KMS-11 (cell line): ENCODE results near the gene KCNK6.

ENCODE experiments used
- H2AFZ ChIP-seq: fragments of 200-600 bp; sonication (generic); 2 replicates; pipeline ENCODE4 v1.6.1; 2016; ENCODE audit warnings: antibody characterized with exemption, mixed run types, low read depth
- H3K27ac ChIP-seq: fragments of 200-600 bp; sonication (generic); 2 replicates; pipeline ENCODE4 v1.6.1; 2016; ENCODE audit warnings: mild to moderate bottlenecking, mixed run types
- H3K27me3 ChIP-seq: fragments of 200-600 bp; sonication (generic); 2 replicates; pipeline ENCODE4 v1.6.1; 2017; ENCODE audit warnings: mild to moderate bottlenecking, low read depth, mixed run types, moderate library complexity; ENCODE audit not compliant: insufficient read depth
- H3K36me3 ChIP-seq: fragments of 200-600 bp; sonication (generic); 2 replicates; pipeline ENCODE4 v1.6.1; 2017; ENCODE audit warnings: mild to moderate bottlenecking, mixed run types; ENCODE audit not compliant: insufficient read depth
- H3K4me1 ChIP-seq: fragments of 200-600 bp; sonication (generic); 2 replicates; pipeline ENCODE4 v1.6.1; 2016; ENCODE audit warnings: mild to moderate bottlenecking, low read depth, mixed run types; ENCODE audit not compliant: poor library complexity, severe bottlenecking
- H3K4me2 ChIP-seq: fragments of 200-600 bp; sonication (generic); 2 replicates; pipeline ENCODE4 v1.7.0; 2016; ENCODE audit warnings: mild to moderate bottlenecking, mixed run types
- H3K4me3 ChIP-seq: fragments of 200-600 bp; sonication (generic); IDR thresholded peaks from 2 replicates; pipeline ENCODE4 v1.6.1; 2017; ENCODE audit warnings: low read depth, low read length, mixed read lengths; ENCODE audit not compliant: insufficient read depth
- H3K79me2 ChIP-seq: fragments of 200-600 bp; sonication (generic); 2 replicates; pipeline ENCODE4 v1.6.1; 2016; ENCODE audit warnings: low read depth, mixed run types; ENCODE audit not compliant: insufficient read depth
- H3K9ac ChIP-seq: fragments of 200-600 bp; sonication (generic); 2 replicates; pipeline ENCODE4 v1.6.1; 2016; ENCODE audit warnings: mild to moderate bottlenecking, mixed run types
- H4K20me1 ChIP-seq: fragments of 200-600 bp; sonication (generic); 2 replicates; pipeline ENCODE4 v1.6.1; 2016; ENCODE audit warnings: mild to moderate bottlenecking, mixed run types; ENCODE audit not compliant: insufficient read depth
- TF ChIP-seq, protein P1 (sequence below): fragments of 200-600 bp; sonication (generic); conservative IDR thresholded peaks from 2 replicates; pipeline ENCODE4 v1.6.1; 2017; ENCODE audit warnings: low read depth, mild to moderate bottlenecking, antibody characterized with exemption, low read length, moderate library complexity, mixed read lengths

Gene KCNK6

DNA sequence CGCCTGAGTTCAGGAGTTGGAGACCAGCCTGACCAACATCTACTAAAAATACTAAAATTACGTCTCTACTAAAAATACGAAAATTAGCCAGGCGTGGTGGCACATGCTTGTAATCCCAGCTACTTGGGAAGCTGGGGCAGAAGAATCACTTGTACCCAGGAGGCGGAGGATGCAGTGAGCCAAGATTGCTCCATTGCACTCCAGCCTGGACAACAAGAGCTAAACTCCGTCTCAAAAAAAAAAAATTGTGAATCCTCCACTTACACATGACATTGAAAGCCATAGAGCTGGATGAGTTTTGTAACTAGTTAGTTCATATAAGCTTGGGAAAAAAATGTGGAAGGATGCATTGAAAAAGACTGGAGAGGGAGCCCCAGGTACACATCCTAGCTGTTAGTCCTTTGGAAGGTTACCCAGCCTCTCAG lies 54.3 kb downstream of the KCNK6 start:
- H3K4me1 ChIP-seq, result peaks cover 14% of the 10 kb centered on the region
- peaks cover 37% of the 10 kb centered on the region for H3K79me2 ChIP-seq
- H3K27me3 ChIP-seq, result no peaks in the 10 kb centered on the region
- H3K36me3 ChIP-seq, result 0 out of 2 replicates have a peak, but pooled peaks cover 1% of the 10 kb centered on the region
- H4K20me1 ChIP-seq, result no peaks in the 10 kb centered on the region
- H3K4me3 ChIP-seq, result no peak overlapping the region
- H3K27ac ChIP-seq, result peak overlapping the region; percentile 80
- H3K4me2 ChIP-seq, result peak overlapping the region; percentile 72
- H3K9ac ChIP-seq, result peak overlapping the region; percentile 94; the same call in 1 of the 2 replicates
- TF ChIP-seq, protein P1, sequence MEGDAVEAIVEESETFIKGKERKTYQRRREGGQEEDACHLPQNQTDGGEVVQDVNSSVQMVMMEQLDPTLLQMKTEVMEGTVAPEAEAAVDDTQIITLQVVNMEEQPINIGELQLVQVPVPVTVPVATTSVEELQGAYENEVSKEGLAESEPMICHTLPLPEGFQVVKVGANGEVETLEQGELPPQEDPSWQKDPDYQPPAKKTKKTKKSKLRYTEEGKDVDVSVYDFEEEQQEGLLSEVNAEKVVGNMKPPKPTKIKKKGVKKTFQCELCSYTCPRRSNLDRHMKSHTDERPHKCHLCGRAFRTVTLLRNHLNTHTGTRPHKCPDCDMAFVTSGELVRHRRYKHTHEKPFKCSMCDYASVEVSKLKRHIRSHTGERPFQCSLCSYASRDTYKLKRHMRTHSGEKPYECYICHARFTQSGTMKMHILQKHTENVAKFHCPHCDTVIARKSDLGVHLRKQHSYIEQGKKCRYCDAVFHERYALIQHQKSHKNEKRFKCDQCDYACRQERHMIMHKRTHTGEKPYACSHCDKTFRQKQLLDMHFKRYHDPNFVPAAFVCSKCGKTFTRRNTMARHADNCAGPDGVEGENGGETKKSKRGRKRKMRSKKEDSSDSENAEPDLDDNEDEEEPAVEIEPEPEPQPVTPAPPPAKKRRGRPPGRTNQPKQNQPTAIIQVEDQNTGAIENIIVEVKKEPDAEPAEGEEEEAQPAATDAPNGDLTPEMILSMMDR, result no peak
- peak overlapping the region; percentile 96 for H2AFZ ChIP-seq

DNA sequence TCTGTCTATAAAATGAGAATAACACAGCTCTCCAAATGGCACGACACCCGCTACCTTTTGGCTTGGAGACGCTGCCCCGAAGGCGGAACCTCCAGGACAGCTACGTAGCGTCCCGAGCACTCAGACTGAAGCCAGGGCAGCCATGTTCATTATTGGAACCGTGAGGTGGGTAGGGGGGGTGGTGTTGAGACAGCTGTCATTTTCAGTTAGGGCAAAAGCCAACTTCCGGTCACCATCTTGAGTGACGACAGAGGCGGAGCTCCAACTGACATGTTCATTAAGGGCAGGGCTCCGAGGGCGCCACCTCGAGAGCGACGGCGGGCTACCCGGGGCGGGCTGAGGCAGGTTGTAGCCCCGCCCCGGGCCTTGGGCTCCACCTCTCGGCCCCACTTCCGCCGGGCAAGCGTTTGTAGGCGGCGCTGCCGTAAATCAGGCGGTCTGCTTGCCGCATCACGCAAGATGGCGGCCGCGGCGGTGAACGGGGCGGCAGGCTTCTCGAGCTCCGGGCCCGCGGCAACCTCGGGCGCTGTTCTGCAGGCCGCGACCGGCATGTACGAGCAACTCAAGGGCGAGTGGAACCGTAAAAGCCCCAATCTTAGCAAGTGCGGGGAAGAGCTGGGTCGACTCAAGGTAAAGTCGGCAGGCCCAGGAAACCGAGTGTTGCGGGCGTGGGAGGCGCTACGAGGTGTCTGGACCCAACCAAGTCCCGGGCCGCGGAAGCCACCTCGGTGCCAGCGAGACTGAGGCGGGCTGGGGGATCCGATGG lies 54.9 kb downstream of the KCNK6 start, which contains the start of gene PSMD8:
PSMD8 (plus strand) TSS at position 240 of the 766 bp plus-strand sequence; CDS start at position 271, 31 bp downstream.
- TF ChIP-seq, protein P1, result peak; percentile 20

DNA sequence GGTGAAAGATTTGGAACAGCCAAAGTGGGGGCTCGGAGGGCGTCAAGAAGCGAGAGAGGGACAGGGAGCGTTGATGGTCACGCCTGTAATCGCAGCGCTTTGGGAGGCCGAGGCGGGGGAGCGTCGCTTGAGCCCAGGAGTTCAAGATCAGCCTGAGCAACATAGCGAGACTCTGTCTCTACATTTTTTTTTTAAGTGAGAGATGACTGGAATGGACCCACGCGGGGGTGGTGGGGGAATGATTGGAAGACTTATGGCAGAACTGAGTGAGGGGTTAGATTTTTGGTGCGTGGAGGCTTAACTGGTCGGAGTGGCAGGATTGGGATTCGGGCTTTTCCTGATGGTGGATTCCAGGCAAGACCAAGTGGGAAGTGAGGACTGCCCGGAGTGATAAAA lies 55.5 kb downstream of the KCNK6 start:
- Histone ChIP-seq H3K27me3 (no peaks in the 10 kb centered on the region), H4K20me1 (no peaks in the 10 kb centered on the region), H2AFZ (peak overlapping the region; percentile 83), H3K9ac (peak overlapping the region; percentile 94), H3K4me3 (no peak overlapping the region), H3K36me3 (0 out of 2 replicates have a peak, but pooled peaks cover 2% of the 10 kb centered on the region), H3K4me1 (peaks cover 14% of the 10 kb centered on the region), H3K27ac (peak overlapping the region; percentile 80), H3K79me2 (peaks cover 37% of the 10 kb centered on the region), H3K4me2 (peak overlapping the region; percentile 72)
- TF ChIP-seq, protein P1, result no peak

More for the DNA sequence above, 54.9 kb downstream of the KCNK6 start, which contains the start of gene PSMD8:
- Histone ChIP-seq H3K27me3 (no peaks in the 10 kb centered on the region), H3K4me1 (peaks cover 14% of the 10 kb centered on the region), H3K4me2 (peak within 1 kb of the TSS; percentile 72), H4K20me1 (no peaks in the 10 kb centered on the region), H3K27ac (peak within 1 kb of the TSS; percentile 80), H2AFZ (peak within 1 kb of the TSS; percentile 96), H3K9ac (peak within 1 kb of the TSS; percentile 94), H3K36me3 (0 out of 2 replicates have a peak, but pooled peaks cover 2% of the 10 kb centered on the region), H3K4me3 (no peak within 1 kb of the TSS), H3K79me2 (peaks cover 37% of the 10 kb centered on the region)

DNA sequence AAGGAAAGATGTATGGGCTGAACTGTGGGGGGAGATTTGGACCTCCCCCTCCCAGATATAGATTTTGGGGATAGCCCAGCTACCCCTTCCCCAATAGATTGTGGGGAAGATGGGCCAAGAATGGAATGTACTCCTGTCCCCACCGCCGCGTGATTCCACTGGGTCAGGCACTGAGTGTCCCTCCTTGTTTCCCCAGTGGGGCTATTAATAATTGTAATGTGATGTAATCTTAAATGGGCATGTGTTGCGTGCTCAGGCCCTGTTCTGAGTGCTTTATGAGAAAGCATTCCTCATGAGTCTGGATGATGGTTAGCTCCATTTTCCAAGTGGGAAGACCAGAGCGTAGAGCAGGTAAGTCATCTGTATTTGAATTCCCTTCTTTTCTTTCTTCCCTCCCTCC lies 56.1 kb downstream of the KCNK6 start:
- H3K27ac ChIP-seq, result no peak overlapping the region
- H3K79me2 ChIP-seq, result peaks cover 37% of the 10 kb centered on the region

More for the DNA sequence above, 56.1 kb downstream of the KCNK6 start:
- Histone ChIP-seq H3K36me3 (peaks cover 2% of the 10 kb centered on the region; the same call in 1 of the 2 replicates), H3K4me1 (peaks cover 14% of the 10 kb centered on the region), H4K20me1 (no peaks in the 10 kb centered on the region), H3K9ac (peak overlapping the region; percentile 94; the same call in 1 of the 2 replicates), H3K4me2 (peak overlapping the region; percentile 72), H3K4me3 (no peak overlapping the region), H2AFZ (no peak overlapping the region), H3K27me3 (no peaks in the 10 kb centered on the region)
- TF ChIP-seq, protein P1, result no peak
